Activated CD4-positive, alpha-beta T cell treated with anti-CD3 and anti-CD28 coated beads, Interleukin-2, amount 50 U/mL, for 16 hours (primary cell): ENCODE results near the gene KRT14.
"Not testable (repeated sequence)": the region's sequence is repeated elsewhere in the genome, so short reads cannot be mapped to it uniquely, and the experiment has no call there.

ENCODE experiments used
- DNase-seq: peaks from one replicate; pipeline ENCODE4 v3.0.0-alpha.2; 2020

KRT14 gene

GRCh38 chr17:41600318-41600717 lies 13.6 kb upstream of the KRT14 start:
- no peak for DNase-seq

GRCh38 chr17:41599680-41600079 lies 13.0 kb upstream of the KRT14 start:
- DNase-seq = no peak

GRCh38 chr17:41595585-41595984 lies 8.9 kb upstream of the KRT14 start:
- DNase-seq = no peak

- DNase-seq = no peak
These were observed 7.7 kb upstream of the KRT14 start for GRCh38 chr17:41594363-41594915.

- no peak for DNase-seq
These were observed 6.7 kb upstream of the KRT14 start for GRCh38 chr17:41593306-41593981.

GRCh38 chr17:41592601-41593305 lies 6.1 kb upstream of the KRT14 start:
- no peak for DNase-seq

GRCh38 chr17:41589301-41589700 lies 2.6 kb upstream of the KRT14 start:
- no peak for DNase-seq

- no peak for DNase-seq
These were observed 1.6 kb upstream of the KRT14 start for GRCh38 chr17:41588126-41588810.

- no peak for DNase-seq
These were observed 1.2 kb downstream of the KRT14 start for GRCh38 chr17:41585301-41586056.

- DNase-seq = not testable (repeated sequence)
These were observed 2.3 kb downstream of the KRT14 start for GRCh38 chr17:41584331-41584927.

- DNase-seq = no peak
These were observed 3.3 kb downstream of the KRT14 start for GRCh38 chr17:41583137-41584127.

GRCh38 chr17:41582061-41582968 lies 4.4 kb downstream of the KRT14 start:
- DNase-seq = not testable (repeated sequence)

- DNase-seq = no peak
These were observed 5.2 kb downstream of the KRT14 start for GRCh38 chr17:41581366-41582060.

GRCh38 chr17:41580687-41581365 lies 5.9 kb downstream of the KRT14 start:
- no peak for DNase-seq

- no peak for DNase-seq
These were observed 6.5 kb downstream of the KRT14 start for GRCh38 chr17:41580244-41580575.

- peak; percentile 82 for DNase-seq
These were observed 7.0 kb downstream of the KRT14 start for GRCh38 chr17:41579484-41580243.

GRCh38 chr17:41578971-41579370 lies 7.7 kb downstream of the KRT14 start:
- no peak for DNase-seq

GRCh38 chr17:41578538-41578937 lies 8.2 kb downstream of the KRT14 start:
- DNase-seq = no peak
